H54 (cell line): ENCODE results near the gene SPX.

Experiments used
- DNase-seq: peaks from one replicate; pipeline ENCODE4 v3.0.0; 2011; ENCODE audit warnings: low spot score, mixed read lengths; ENCODE audit not compliant: insufficient read length
- FAIRE-seq: peaks from 3 replicates; lab custom pipeline; 2011; peaks lifted over from hg19 to GRCh38; lab: Jason Lieb, UNC
- POLR2A ChIP-seq: IDR thresholded peaks from 2 replicates; pipeline ENCODE4 v1.6.1; 2011; ENCODE audit warnings: low read depth, mild to moderate bottlenecking, low read length

SPX gene

GRCh38 chr12:21526053-21526452, at the start of gene SPX:
Gene SPX (plus strand): TSS chr12:21526296. CDS start chr12:21526473, 177 bp downstream.
- FAIRE-seq: no peak
- no peak for TF ChIP-seq POLR2A
- DNase-seq: no peak

GRCh38 chr12:21476949-21477348, 49.1 kb upstream of the SPX start:
- no peak for TF ChIP-seq POLR2A
- DNase-seq: no peak
- FAIRE-seq: peak; percentile 90

GRCh38 chr12:21478756-21479455, 47.2 kb upstream of the SPX start:
- TF ChIP-seq POLR2A: no peak
- DNase-seq (no peak), FAIRE-seq (no peak)

GRCh38 chr12:21483531-21483930, 42.6 kb upstream of the SPX start:
- TF ChIP-seq POLR2A: no peak
- FAIRE-seq (no peak), DNase-seq (no peak)

- DNase-seq (no peak), FAIRE-seq (no peak)
- no peak for TF ChIP-seq POLR2A
Measured at GRCh38 chr12:21485998-21486397, 40.1 kb upstream of the SPX start.

GRCh38 chr12:21499765-21500164, 26.3 kb upstream of the SPX start:
- no peak for FAIRE-seq
- no peak for TF ChIP-seq POLR2A
- no peak for DNase-seq

- no peak for TF ChIP-seq POLR2A
- FAIRE-seq (no peak), DNase-seq (no peak)
Measured at GRCh38 chr12:21500786-21501257, 25.3 kb upstream of the SPX start.

- DNase-seq (peak; percentile 77), FAIRE-seq (peak; percentile 99)
- peak; percentile 41 for TF ChIP-seq POLR2A
Measured at GRCh38 chr12:21501258-21502163, 24.6 kb upstream of the SPX start, which contains the start of the genes GOLT1B and RECQL. Gene GOLT1B (plus strand): TSS chr12:21501789. CDS start chr12:21501924, 135 bp downstream. Gene RECQL (minus strand): TSS chr12:21501635. CDS start chr12:21499570, 2,065 bp downstream.

GRCh38 chr12:21502164-21502496, 24.0 kb upstream of the SPX start:
- FAIRE-seq (no peak), DNase-seq (peak; percentile 4)
- TF ChIP-seq POLR2A: no peak

- no peak for TF ChIP-seq POLR2A
- no peak for DNase-seq
- FAIRE-seq: no peak
Measured at GRCh38 chr12:21502872-21503271, 23.2 kb upstream of the SPX start.

GRCh38 chr12:21505888-21506287, 20.2 kb upstream of the SPX start:
- DNase-seq: no peak
- TF ChIP-seq POLR2A: no peak
- no peak for FAIRE-seq

- no peak for FAIRE-seq
Measured at GRCh38 chr12:21507849-21508248, 18.2 kb upstream of the SPX start.

GRCh38 chr12:21509768-21510167, 16.3 kb upstream of the SPX start:
- TF ChIP-seq POLR2A: no peak
- DNase-seq: no peak
- no peak for FAIRE-seq

More at GRCh38 chr12:21507849-21508248, 18.2 kb upstream of the SPX start:
- TF ChIP-seq POLR2A: no peak
- DNase-seq: no peak

- FAIRE-seq (no peak), DNase-seq (no peak)
- TF ChIP-seq POLR2A: no peak
Measured at GRCh38 chr12:21516281-21516680, 9.8 kb upstream of the SPX start.
